Ovary (tissue), 9 donors: Measurements from ENCODE around the gene PLXNB1. TPM values are rescaled to one million over a fixed set of nuclear protein-coding genes. Genes with fewer than 3 reads are reported as not detected.

ENCODE experiments used
- DNase-seq, 5 donors: peaks; one replicate each; pipeline ENCODE4 v3.0.0-alpha.2; 2019 to 2020
- H3K27ac ChIP-seq, 2 donors: fragments of 200-600 bp; one replicate each; pipeline versions ENCODE4 v1.5.1 to v1.8.0; 2019 to 2022
- H3K27me3 ChIP-seq: fragments of 200-600 bp; one replicate; pipeline ENCODE4 v1.8.0; 2022
- H3K36me3 ChIP-seq: fragments of 200-600 bp; sonication (generic); one replicate; pipeline ENCODE4 v1.5.1; 2019
- H3K4me1 ChIP-seq: one replicate; pipeline ENCODE4 v1.8.1; 2013; ENCODE audit warnings: mild to moderate bottlenecking, moderate library complexity; ENCODE audit not compliant: insufficient read depth
- H3K4me3 ChIP-seq: fragments of 200-600 bp; sonication (generic); one replicate; pipeline ENCODE4 v1.5.1; 2017
- H3K9me3 ChIP-seq, 2 donors: fragments of 200-600 bp in 1 of 2; sonication (generic) in 1 of 2; one replicate each; pipeline versions ENCODE4 v1.5.1 to v1.8.1; 2013 to 2019; ENCODE audit warnings: mild to moderate bottlenecking in 1 of 2, moderate library complexity in 1 of 2
- CTCF ChIP-seq, 3 donors: fragments of 450-650 bp in 2 of 3; fragments of 200-600 bp in 1 of 3; IDR thresholded peaks; one replicate each; pipeline versions ENCODE4 v1.5.1 to v1.8.0; 2016 to 2022; ENCODE audit warnings: antibody characterized with exemption in 3 of 3, mild to moderate bottlenecking in 1 of 3
- EP300 ChIP-seq: sonication (generic); formaldehyde crosslinking; IDR thresholded peaks from one replicate; pipeline ENCODE4 v1.6.1; 2017; ENCODE audit warnings: antibody characterized with exemption
- POLR2A ChIP-seq: fragments of 450-650 bp; IDR thresholded peaks from one replicate; pipeline ENCODE4 v1.6.1; 2017; ENCODE audit warnings: antibody characterized with exemption, mild to moderate bottlenecking, moderate library complexity
- WGBS, 3 donors: extraction: QIAGEN DNeasy Blood & Tissue Kit in 1 of 3; methylation state at CpG; one replicate each; pipeline versions ENCODE4 v1.1.5 to v1.1.7; 2013 to 2017; 5-methylcytosine and 5-hydroxymethylcytosine counted together
- intact Hi-C, 4 donors: fragments of 100-400 bp; cut with DNase I; formaldehyde crosslinking; loops; one replicate each; pipeline versions ENCODE4 v1.11.0 to v1.15.1; 2022 to 2023
- polyA plus RNA-seq, 2 donors: library from polyadenylated mRNA; stranded (reverse); fragments of 200-250 nt in 1 of 2; fragments of 350-450 nt in 1 of 2; fragmentation: Illumina TruSeq in 1 of 2; extraction: RNeasy Lipid Tissue Mini Kit (QIAGEN cat#74804) in 1 of 2; gene quantifications; one replicate each; pipeline ENCODE4 v1.2.3, GENCODE V29; 2013 to 2014
- total RNA-seq, 7 donors: library from RNA; depleted of rRNA in 2 of 7; stranded (reverse); fragments of >200 nt in 2 of 7; fragmentation: NEBNext Ultra II Directional in 3 of 7; extraction: Animal tissue kit (Norgen Biotek cat#: 25700) in 3 of 7; gene quantifications; one replicate each; pipeline versions ENCODE4 v1.1.0 to v1.2.4, GENCODE V29; 2016 to 2023
- donor health status: DM: no; HTN: no; CAD: no; lungs with moderate emphysema.
- donor health status: DM: no; HTN: no; CAD: no.
- donor health status: Bipolar disorder and iron deficiency.
- donor health status: DM: yes; HTN: yes; CAD: no.
- donor health status: DM: no; HTN: no; CAD: no.
- donor health status: DM: yes; HTN: yes; CAD: no.

Gene PLXNB1
- total and polyA plus RNA-seq, 9 donors, result 11.2 to 166 (median 83.7) TPM

DNA sequence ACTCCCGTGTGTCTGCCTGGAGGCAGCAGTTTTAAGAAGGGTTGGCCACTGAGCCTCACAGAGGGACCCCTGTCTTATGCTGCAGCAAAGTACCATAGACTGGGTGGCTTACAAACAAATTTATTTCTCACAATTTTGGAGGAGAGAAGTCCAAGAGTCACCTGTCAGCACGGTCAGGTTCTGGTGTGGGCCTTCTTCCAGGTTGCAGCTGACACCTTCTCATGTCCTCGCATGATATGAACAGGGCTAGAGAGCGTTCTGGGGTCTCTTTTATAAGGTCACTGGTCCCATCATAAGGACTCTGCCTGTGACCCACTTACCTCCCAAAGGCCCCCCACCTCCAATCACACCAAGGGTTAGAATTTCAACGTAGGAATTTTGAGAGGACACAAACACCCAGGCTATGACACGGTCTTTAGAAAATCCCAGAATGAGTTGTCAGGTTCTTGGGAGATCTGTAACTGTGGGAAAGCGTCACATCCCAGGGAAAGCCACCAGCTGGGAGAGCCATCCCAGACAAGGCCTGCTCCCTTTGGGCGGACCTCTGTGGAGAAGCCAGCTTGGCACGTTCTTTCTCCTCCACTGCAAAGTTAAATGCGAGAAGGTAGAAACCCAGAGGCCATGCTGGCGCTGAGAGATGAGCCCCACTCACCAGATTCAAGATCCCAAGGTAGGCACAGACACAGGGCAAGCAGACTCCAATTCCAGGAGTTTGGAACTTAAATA lies 58.1 kb downstream of the PLXNB1 start, which contains the start of gene FBXW12:
Gene FBXW12 (plus strand): TSS at position 569 of the 726 bp plus-strand sequence. CDS start 549 bp downstream, outside the sequence.
- 91 to 94% (median 92%) methylated on average over 11 of the region's 11 CpGs for WGBS, 3 donors
- H3K9me3 ChIP-seq, result no peaks in the 10 kb centered on the region
- TF ChIP-seq EP300, result no peak
- TF ChIP-seq CTCF (IDR thresholded peaks at IDR 0.05), result no peak
- TF ChIP-seq POLR2A, result no peak
- no peak for DNase-seq
- no peaks in the 10 kb centered on the region for H3K36me3 ChIP-seq
- intact Hi-C loops, result no loop called here
- no peaks in the 10 kb centered on the region for H3K27me3 ChIP-seq
- H3K27ac ChIP-seq, result no peak within 1 kb of the TSS
- H3K4me1 ChIP-seq, result no peaks in the 10 kb centered on the region
- no peak within 1 kb of the TSS for H3K4me3 ChIP-seq

DNA sequence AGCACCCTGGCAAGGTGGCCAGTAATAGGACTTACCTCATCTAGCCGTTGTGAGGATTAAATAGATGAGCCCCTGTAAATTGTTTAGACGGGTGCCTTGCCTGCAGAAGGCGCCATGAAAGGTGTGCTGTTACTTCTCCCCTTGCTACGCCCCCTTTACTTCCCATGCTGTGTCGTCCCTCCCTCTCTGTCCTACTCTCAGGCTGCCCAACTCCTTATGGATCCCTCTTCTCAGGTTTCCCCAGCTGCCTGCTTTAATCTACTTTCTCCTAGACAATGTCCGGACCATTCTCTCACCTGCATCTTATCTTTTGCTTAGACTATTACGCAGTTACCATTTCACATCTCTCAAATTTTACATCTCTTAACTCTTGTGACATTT lies 59.6 kb downstream of the PLXNB1 start:
- Histone ChIP-seq H3K9me3 (no peaks in the 10 kb centered on the region), H3K27ac (no peak overlapping the region), H3K27me3 (no peaks in the 10 kb centered on the region), H3K36me3 (no peaks in the 10 kb centered on the region), H3K4me3 (no peak overlapping the region), H3K4me1 (no peaks in the 10 kb centered on the region)
- TF ChIP-seq EP300 (no peak), POLR2A (no peak), CTCF (IDR thresholded peaks at IDR 0.05) (no peak)
- WGBS, 3 donors, result 78 to 89% (median 87%) methylated on average over 7 of the region's 7 CpGs
- no peak for DNase-seq
- intact Hi-C loops, result no loop called here

GRCh38 chr3:48369693-48370332 lies 60.1 kb downstream of the PLXNB1 start:
- no peak overlapping the region for H3K4me3 ChIP-seq
- intact Hi-C loops, result no loop called here
- H3K36me3 ChIP-seq, result no peaks in the 10 kb centered on the region
- no peak for TF ChIP-seq CTCF (IDR thresholded peaks at IDR 0.05)
- no peak for TF ChIP-seq EP300
- no peak for TF ChIP-seq POLR2A
- H3K9me3 ChIP-seq, result no peaks in the 10 kb centered on the region
- H3K27ac ChIP-seq, result no peak overlapping the region
- H3K4me1 ChIP-seq, result no peaks in the 10 kb centered on the region
- H3K27me3 ChIP-seq, result no peaks in the 10 kb centered on the region
- no peak for DNase-seq
- WGBS, 3 donors, result 61 to 65% (median 64%) methylated on average over 7 of the region's 7 CpGs

- Histone ChIP-seq H3K4me3 (no peak overlapping the region), H3K27me3 (no peaks in the 10 kb centered on the region), H3K36me3 (no peaks in the 10 kb centered on the region), H3K9me3 (no peaks in the 10 kb centered on the region), H3K4me1 (no peaks in the 10 kb centered on the region), H3K27ac (no peak overlapping the region)
- no peak for TF ChIP-seq POLR2A
- no peak for TF ChIP-seq CTCF (IDR thresholded peaks at IDR 0.05)
- intact Hi-C loops, result no loop called here
- no peak for DNase-seq
Measured at GRCh38 chr3:48367201-48367600, 62.7 kb downstream of the PLXNB1 start.
